KMS-11 (cell line): ENCODE data around the gene RASL12.
"Not testable (repeated sequence)": the region's sequence is repeated elsewhere in the genome, so short reads cannot be mapped to it uniquely, and the experiment has no call there.

ENCODE experiments used
- H2AFZ ChIP-seq: fragments of 200-600 bp; sonication (generic); 2 replicates; pipeline ENCODE4 v1.6.1; 2016; ENCODE audit warnings: antibody characterized with exemption, mixed run types, low read depth
- H3K27ac ChIP-seq: fragments of 200-600 bp; sonication (generic); 2 replicates; pipeline ENCODE4 v1.6.1; 2016; ENCODE audit warnings: mild to moderate bottlenecking, mixed run types
- H3K27me3 ChIP-seq: fragments of 200-600 bp; sonication (generic); 2 replicates; pipeline ENCODE4 v1.6.1; 2017; ENCODE audit warnings: mild to moderate bottlenecking, low read depth, mixed run types, moderate library complexity; ENCODE audit not compliant: insufficient read depth
- H3K36me3 ChIP-seq: fragments of 200-600 bp; sonication (generic); 2 replicates; pipeline ENCODE4 v1.6.1; 2017; ENCODE audit warnings: mild to moderate bottlenecking, mixed run types; ENCODE audit not compliant: insufficient read depth
- H3K4me1 ChIP-seq: fragments of 200-600 bp; sonication (generic); 2 replicates; pipeline ENCODE4 v1.6.1; 2016; ENCODE audit warnings: mild to moderate bottlenecking, low read depth, mixed run types; ENCODE audit not compliant: poor library complexity, severe bottlenecking
- H3K4me2 ChIP-seq: fragments of 200-600 bp; sonication (generic); 2 replicates; pipeline ENCODE4 v1.7.0; 2016; ENCODE audit warnings: mild to moderate bottlenecking, mixed run types
- H3K4me3 ChIP-seq: fragments of 200-600 bp; sonication (generic); IDR thresholded peaks from 2 replicates; pipeline ENCODE4 v1.6.1; 2017; ENCODE audit warnings: low read depth, low read length, mixed read lengths; ENCODE audit not compliant: insufficient read depth
- H3K79me2 ChIP-seq: fragments of 200-600 bp; sonication (generic); 2 replicates; pipeline ENCODE4 v1.6.1; 2016; ENCODE audit warnings: low read depth, mixed run types; ENCODE audit not compliant: insufficient read depth
- H3K9ac ChIP-seq: fragments of 200-600 bp; sonication (generic); 2 replicates; pipeline ENCODE4 v1.6.1; 2016; ENCODE audit warnings: mild to moderate bottlenecking, mixed run types
- H4K20me1 ChIP-seq: fragments of 200-600 bp; sonication (generic); 2 replicates; pipeline ENCODE4 v1.6.1; 2016; ENCODE audit warnings: mild to moderate bottlenecking, mixed run types; ENCODE audit not compliant: insufficient read depth
- TF ChIP-seq, protein P1 (sequence below): fragments of 200-600 bp; sonication (generic); conservative IDR thresholded peaks from 2 replicates; pipeline ENCODE4 v1.6.1; 2017; ENCODE audit warnings: low read depth, mild to moderate bottlenecking, antibody characterized with exemption, low read length, moderate library complexity, mixed read lengths

Gene RASL12

DNA sequence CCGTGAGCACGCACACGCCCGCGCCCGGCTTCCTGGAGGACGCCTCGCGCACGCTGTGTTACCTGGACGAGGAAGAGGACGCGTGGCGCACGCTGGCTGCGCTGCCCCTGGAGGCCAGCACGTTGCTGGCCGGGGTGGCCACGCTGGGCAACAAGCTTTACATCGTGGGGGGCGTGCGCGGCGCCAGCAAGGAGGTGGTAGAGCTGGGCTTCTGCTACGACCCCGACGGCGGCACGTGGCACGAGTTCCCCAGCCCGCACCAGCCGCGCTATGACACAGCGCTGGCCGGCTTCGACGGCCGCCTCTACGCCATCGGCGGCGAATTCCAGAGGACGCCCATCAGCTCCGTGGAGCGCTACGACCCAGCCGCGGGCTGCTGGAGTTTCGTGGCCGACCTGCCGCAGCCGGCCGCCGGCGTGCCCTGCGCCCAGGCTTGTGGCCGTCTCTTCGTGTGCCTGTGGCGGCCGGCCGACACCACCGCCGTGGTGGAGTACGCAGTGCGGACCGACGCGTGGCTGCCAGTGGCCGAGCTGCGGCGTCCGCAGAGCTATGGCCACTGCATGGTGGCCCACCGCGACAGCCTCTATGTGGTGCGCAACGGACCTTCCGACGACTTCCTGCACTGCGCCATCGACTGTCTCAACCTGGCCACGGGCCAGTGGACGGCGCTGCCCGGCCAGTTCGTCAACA lies 9.6 kb upstream of the RASL12 start:
- Histone ChIP-seq H3K36me3 (no peaks in the 10 kb centered on the region), H3K9ac (no peak overlapping the region), H3K4me2 (no peak overlapping the region), H2AFZ (no peak overlapping the region), H3K27me3 (no peaks in the 10 kb centered on the region; the same call in 1 of the 2 replicates), H3K27ac (no peak overlapping the region), H3K4me1 (no peaks in the 10 kb centered on the region), H3K79me2 (no peaks in the 10 kb centered on the region), H4K20me1 (no peaks in the 10 kb centered on the region), H3K4me3 (no peak overlapping the region)
- TF ChIP-seq, protein P1, sequence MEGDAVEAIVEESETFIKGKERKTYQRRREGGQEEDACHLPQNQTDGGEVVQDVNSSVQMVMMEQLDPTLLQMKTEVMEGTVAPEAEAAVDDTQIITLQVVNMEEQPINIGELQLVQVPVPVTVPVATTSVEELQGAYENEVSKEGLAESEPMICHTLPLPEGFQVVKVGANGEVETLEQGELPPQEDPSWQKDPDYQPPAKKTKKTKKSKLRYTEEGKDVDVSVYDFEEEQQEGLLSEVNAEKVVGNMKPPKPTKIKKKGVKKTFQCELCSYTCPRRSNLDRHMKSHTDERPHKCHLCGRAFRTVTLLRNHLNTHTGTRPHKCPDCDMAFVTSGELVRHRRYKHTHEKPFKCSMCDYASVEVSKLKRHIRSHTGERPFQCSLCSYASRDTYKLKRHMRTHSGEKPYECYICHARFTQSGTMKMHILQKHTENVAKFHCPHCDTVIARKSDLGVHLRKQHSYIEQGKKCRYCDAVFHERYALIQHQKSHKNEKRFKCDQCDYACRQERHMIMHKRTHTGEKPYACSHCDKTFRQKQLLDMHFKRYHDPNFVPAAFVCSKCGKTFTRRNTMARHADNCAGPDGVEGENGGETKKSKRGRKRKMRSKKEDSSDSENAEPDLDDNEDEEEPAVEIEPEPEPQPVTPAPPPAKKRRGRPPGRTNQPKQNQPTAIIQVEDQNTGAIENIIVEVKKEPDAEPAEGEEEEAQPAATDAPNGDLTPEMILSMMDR, result no peak

DNA sequence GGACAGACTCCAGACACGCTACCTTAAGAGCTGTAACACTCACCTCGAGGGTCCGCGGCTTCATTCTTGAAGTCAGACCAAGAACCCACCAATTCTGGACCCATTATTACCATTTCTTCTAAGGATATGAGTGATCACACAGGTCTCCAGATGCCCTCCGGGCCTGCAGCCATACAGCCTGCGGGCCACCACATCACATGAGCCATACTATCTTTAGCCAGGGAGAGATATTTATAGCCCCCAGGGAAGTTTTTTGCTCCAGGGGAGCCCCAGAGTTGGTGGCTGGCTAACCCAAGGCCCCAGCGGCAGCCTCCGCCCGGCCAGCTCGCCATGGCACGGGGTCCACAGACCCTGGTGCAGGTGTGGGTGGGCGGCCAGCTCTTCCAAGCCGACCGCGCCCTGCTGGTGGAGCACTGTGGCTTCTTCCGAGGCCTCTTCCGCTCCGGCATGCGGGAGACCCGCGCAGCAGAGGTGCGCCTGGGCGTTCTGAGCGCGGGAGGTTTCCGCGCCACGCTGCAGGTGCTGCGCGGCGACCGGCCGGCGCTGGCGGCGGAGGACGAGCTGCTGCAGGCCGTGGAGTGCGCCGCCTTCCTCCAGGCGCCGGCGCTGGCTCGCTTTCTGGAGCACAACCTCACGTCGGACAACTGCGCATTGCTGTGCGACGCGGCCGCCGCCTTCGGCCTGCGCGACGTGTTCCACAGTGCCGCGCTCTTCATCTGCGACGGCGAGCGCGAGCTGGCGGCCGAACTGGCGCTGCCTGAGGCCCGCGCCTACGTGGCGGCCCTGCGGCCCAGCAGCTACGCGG lies 8.9 kb upstream of the RASL12 start, which contains the start of gene KBTBD13:
Gene KBTBD13 (plus strand): TSS at position 261 of the 805 bp plus-strand sequence. CDS start 70 bp downstream, at position 331.
- H3K27ac ChIP-seq, result no peak within 1 kb of the TSS
- H3K9ac ChIP-seq, result no peak within 1 kb of the TSS
- no peak within 1 kb of the TSS for H3K4me3 ChIP-seq
- H3K79me2 ChIP-seq, result no peaks in the 10 kb centered on the region
- H4K20me1 ChIP-seq, result no peaks in the 10 kb centered on the region
- H2AFZ ChIP-seq, result no peak within 1 kb of the TSS
- TF ChIP-seq, protein P1, result no peak
- H3K4me2 ChIP-seq, result no peak within 1 kb of the TSS
- no peaks in the 10 kb centered on the region for H3K4me1 ChIP-seq
- no peaks in the 10 kb centered on the region for H3K36me3 ChIP-seq
- no peaks in the 10 kb centered on the region; the same call in 1 of the 2 replicates for H3K27me3 ChIP-seq

DNA sequence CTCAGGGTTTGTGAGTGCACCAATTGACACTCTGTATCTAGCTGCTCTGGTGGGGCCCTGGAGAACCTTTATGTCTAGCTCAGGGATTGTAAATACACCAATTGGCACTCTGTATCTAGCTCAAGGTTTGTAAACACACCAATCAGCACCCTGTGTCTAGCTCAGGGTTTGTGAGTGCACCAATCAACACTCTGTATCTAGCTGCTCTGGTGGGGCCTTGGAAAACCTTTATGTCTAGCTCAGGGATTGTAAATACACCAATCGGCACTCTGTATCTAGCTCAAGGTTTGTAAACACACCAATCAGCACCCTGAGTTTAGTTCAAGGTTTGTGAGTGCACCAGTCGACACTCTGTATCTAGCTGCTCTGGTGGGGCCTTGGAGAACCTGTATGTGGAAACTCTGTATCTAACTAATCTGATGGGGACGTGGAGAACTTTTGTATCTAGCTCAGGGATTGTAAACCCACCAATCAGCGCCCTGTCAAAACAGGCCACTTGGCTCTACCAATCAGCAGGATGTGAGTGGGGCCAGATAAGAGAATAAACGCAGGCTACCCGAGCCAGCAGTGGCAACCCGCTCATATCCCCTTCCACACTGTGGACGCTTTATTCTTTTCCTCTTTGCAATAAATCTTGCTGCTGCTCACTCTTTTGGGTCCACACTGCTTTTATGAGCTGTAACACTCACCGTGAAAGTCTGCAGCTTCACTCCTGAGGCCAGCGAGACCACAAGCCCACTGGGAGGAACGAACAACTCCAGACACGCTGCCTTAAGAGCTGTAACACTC lies 8.0 kb upstream of the RASL12 start:
- not testable (repeated sequence) for H3K79me2 ChIP-seq, H3K4me3 ChIP-seq, H3K4me1 ChIP-seq, H4K20me1 ChIP-seq, H3K27ac ChIP-seq, H2AFZ ChIP-seq, H3K9ac ChIP-seq, H3K4me2 ChIP-seq, H3K36me3 ChIP-seq, H3K27me3 ChIP-seq

DNA sequence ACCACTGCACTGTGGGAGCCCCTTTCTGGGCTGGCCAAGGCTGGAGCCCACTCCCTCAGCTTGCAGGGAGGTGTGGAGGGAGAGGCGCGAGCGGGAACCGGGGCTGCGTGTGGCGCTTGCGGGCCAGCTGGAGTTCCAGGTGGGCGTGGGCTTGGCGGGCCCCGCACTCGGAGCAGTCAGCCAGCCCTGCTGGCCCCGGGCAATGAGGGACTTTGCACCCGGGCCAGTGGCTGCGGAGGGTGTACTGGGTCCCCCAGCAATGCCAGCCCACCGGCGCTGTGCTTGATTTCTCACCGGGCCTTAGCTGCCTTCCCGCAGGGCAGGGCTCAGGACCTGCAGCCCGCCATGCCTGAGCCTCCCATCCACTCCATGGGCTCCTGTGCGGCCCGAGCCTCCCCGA lies 7.2 kb upstream of the RASL12 start:
- H3K27me3 ChIP-seq, result not testable (repeated sequence)

DNA sequence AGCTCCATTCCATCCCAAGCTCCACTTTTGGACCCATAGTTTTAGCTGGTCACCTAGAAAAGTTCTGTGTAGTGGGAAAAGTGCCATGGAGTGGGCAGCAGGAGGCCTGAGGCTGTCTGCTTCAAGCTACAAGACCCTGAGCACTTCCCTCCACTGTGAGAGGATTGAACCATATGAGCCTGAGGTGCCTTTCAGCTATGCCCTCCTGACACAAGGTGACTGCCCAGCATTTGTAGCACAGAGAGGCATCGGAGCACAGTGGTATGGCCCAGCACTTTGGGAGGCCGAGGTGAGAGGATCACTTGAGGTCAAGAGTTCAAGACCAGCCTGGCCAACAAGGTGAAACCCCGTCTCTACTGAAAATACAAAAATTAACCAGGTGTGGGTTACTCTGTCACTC lies 4.8 kb upstream of the RASL12 start:
- H3K9ac ChIP-seq, result no peak overlapping the region
- H3K27ac ChIP-seq, result no peak overlapping the region
- no peaks in the 10 kb centered on the region for H4K20me1 ChIP-seq
- no peaks in the 10 kb centered on the region for H3K27me3 ChIP-seq
- no peaks in the 10 kb centered on the region for H3K36me3 ChIP-seq
- no peaks in the 10 kb centered on the region for H3K79me2 ChIP-seq
- H2AFZ ChIP-seq, result no peak overlapping the region
- no peak overlapping the region for H3K4me2 ChIP-seq
- no peak overlapping the region for H3K4me3 ChIP-seq
- no peaks in the 10 kb centered on the region for H3K4me1 ChIP-seq
- TF ChIP-seq, protein P1, result no peak

More for the DNA sequence above, 7.2 kb upstream of the RASL12 start:
- H3K4me1 ChIP-seq, H3K4me2 ChIP-seq, H3K9ac ChIP-seq, H3K4me3 ChIP-seq, H2AFZ ChIP-seq, H3K27ac ChIP-seq, H3K36me3 ChIP-seq, H3K79me2 ChIP-seq, H4K20me1 ChIP-seq: not testable (repeated sequence)
